ENCODE measurements around the gene VSTM2B. TPM values are rescaled to one million over a fixed set of nuclear protein-coding genes. Genes with fewer than 3 reads are reported as not detected.

Gene VSTM2B
- total RNA-seq, 1 donor from 2014 or later, result not detected

- DNase-seq (ENCODE audit: missing footprints), result peak; percentile 44
- intact Hi-C loops (cut with DNase I), result no loop called here
- no peak for ATAC-seq
Measured at GRCh38 chr19:29510701-29511265, 15.0 kb upstream of the VSTM2B start.

- DNase-seq (ENCODE audit: missing footprints), result no peak
- intact Hi-C loops (cut with DNase I), result no loop called here
- no peak for ATAC-seq
Measured at GRCh38 chr19:29511768-29512167, 14.0 kb upstream of the VSTM2B start.

DNA sequence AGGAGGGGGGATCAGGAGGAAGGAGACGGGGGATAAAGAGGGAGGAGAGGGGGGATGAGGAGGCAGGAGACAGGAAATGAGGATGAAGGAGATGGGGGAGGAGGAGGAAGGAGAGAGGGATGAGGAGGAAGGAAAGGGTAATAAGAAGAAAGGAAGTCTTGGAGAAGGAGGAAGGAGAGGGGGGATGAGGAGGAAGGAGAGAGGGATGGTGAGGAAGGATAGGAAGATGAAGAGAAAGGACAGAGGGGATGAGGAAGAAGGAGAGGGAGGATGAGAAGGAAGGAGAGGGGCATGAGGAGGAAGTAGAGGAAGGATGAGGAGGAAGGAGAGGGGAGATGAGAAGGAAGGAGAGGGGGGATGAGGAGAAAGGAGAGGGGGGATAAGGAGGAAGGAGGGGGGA, 13.0 kb upstream of the VSTM2B start:
- intact Hi-C loops (cut with DNase I), result no loop called here
- ATAC-seq (no peak), DNase-seq (ENCODE audit: missing footprints) (no peak)

GRCh38 chr19:29514525-29515232, 11.1 kb upstream of the VSTM2B start:
- no peak for DNase-seq (ENCODE audit: missing footprints)
- intact Hi-C loops (cut with DNase I), result no loop called here
- no peak for ATAC-seq

DNA sequence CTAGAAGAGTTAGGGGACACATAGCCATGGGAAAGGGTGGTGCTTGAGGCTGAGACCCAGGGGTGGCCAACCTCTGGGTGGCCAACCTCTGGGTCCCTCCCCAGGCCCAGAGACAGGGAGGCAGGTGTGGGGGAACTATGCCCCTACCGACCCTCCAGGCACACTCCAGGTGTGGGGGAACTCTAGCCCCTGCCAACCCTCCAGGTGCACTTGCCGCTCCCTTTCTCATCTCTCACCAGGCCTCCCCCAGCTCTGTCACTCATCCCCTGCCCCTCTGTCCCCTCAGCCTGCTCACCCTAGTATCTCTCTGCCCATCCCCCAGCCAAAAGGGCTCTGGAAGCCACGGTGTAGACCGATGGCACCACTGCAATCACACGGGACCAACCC, 10.6 kb upstream of the VSTM2B start:
- ATAC-seq (no peak), DNase-seq (ENCODE audit: missing footprints) (no peak)
- intact Hi-C loops (cut with DNase I), result no loop called here

DNA sequence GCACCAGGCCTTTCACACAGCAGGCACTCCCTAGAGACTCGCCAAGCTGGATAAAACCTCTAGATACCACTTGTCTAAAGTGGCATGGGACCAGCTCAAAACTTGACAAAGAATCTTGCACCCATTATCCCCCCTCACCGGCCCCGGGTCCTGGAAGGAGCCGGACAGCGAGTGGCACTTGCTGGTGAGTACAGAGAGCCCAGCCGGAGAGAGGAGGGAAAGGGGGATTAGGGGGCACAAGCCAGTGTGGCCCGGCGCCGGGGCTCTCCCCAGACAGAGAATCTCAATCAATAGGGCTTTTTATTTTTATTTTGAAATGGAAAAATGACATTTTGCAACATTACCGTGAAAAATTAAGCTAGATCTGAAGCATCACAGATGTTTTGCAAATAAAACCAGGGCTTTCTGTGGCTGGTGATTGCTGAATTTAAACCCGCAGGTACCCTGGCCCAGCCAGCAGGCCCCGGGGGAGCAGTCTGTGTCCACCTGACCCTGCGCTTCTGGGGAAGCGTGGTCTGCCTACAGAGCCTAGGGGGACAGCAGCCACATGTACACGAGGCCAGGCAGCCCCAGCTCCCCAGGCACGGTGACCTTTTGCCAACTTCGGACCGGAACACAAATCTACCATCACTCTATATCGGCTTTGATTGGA, 10.0 kb upstream of the VSTM2B start:
- ATAC-seq, result no peak
- intact Hi-C loops (cut with DNase I), result no loop called here
- no peak for DNase-seq (ENCODE audit: missing footprints)

DNA sequence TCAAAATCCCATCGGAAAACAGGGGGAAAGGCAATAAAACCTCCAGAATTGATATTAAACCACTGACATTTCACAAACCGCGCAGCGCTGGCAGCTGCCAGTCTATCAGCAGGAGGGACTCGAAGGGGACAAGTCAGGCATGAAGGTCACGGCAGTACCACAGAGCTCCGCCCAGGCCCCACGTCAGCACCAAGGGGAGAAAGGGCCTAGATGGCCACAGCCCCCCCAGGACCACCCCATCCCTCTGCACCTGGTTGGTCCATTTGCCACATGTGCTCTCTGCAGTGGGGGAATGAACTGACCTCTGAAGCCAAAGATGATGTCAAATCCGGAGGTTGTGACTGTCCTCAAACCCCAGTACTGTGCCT, 9.5 kb upstream of the VSTM2B start:
- DNase-seq (ENCODE audit: missing footprints) (no peak), ATAC-seq (no peak)
- intact Hi-C loops (cut with DNase I), result no loop called here

DNA sequence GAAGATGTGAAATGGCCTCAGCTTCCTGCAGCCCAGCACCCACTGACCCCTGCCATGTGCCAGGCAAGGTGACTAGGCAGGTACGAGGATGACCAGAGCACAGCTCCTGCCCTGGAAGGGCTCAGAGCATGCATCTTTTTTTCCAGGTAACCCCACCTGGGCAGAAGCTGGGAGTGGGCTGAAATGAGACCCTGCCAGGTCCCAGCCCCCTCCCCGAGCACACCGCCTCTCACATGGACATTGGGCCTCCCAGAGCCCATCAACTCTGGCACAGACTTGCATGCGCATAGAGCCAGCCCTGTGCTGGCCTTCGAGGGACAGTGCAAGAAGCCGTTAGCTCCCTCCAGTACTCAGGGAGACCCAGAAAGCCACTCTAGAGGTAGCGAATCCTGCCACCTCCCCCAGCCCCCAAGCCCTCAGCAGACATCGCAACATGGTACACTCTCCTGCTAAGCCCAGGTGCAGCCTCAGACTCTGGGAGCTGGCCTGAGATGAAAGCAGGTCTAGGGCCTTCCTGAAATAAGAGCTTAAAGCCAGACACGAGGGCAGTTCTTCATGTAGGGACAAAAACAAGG, 8.9 kb upstream of the VSTM2B start:
- ATAC-seq (no peak), DNase-seq (ENCODE audit: missing footprints) (no peak)
- intact Hi-C loops (cut with DNase I), result no loop called here

DNA sequence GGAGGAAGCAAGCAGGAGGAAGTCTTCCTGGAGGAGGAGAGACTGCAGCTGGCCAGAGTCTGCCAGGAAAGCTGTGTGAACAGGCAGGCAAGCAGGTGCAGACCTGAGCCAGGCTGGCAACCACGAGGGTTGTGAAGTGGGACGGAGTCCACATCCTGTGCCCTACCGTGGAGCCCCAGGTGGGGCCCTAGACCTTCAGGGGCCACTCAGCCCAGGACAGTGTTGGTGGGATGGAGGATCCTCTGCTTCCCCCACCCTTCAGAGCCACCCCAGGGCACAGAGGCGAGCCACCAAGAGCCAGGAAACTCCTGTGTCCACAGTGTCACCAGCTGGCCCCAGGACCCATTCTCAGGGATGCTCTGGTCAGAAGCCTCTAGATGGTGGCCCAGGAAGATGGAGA, 8.4 kb upstream of the VSTM2B start:
- DNase-seq (ENCODE audit: missing footprints), result no peak
- intact Hi-C loops (cut with DNase I), result no loop called here
- ATAC-seq, result no peak

- DNase-seq (ENCODE audit: missing footprints) (no peak), ATAC-seq (no peak)
- intact Hi-C loops (cut with DNase I), result no loop called here
Measured at GRCh38 chr19:29517946-29518345, 7.8 kb upstream of the VSTM2B start.

- ATAC-seq (no peak), DNase-seq (ENCODE audit: missing footprints) (no peak)
- intact Hi-C loops (cut with DNase I), result no loop called here
Measured at GRCh38 chr19:29519146-29519545, 6.6 kb upstream of the VSTM2B start.

- DNase-seq (ENCODE audit: missing footprints) (no peak), ATAC-seq (no peak)
- intact Hi-C loops (cut with DNase I), result no loop called here
Measured at GRCh38 chr19:29519931-29520330, 5.9 kb upstream of the VSTM2B start.

- intact Hi-C loops (cut with DNase I), result no loop called here
- ATAC-seq (no peak), DNase-seq (ENCODE audit: missing footprints) (no peak)
Measured at GRCh38 chr19:29520390-29520789, 5.4 kb upstream of the VSTM2B start.

DNA sequence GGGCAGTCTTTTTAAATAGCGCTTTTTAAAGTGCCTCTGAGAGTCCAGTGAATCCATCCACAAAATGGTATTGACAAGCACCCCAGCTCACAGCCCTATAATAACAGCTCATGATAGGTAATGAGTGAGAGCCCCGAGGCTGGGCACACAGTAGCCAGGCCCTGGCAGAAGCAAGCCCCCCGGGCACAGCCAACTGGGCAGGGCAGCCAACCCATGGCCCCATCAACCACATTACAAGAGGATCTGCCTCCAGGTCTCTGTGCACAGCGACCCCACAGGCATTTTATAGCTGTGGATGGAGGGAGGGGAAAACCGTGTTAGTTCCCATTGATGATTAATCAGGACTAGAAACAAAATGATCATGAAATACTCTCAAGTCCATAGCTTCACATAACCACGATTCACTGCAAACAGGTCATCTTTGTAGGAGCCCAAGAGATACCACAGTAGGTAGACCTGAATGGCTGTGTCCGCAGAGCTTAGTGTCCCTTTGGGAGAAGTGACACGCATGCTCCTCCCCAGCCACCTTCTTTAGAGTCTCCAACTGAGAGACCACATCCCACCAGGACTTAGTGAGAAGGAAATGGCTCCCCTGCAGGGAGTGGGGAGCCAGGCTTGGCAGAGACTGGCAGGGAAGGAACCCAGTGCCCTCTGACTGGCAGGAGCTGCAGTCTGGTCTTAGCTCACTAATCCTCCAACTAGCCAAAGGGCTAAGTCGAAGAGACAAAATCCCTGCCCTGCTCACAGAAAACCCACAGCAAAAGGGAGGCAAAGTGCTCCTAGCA, 4.3 kb upstream of the VSTM2B start:
- intact Hi-C loops (cut with DNase I), result no loop called here
- ATAC-seq, result no peak
- no peak for DNase-seq (ENCODE audit: missing footprints)

DNA sequence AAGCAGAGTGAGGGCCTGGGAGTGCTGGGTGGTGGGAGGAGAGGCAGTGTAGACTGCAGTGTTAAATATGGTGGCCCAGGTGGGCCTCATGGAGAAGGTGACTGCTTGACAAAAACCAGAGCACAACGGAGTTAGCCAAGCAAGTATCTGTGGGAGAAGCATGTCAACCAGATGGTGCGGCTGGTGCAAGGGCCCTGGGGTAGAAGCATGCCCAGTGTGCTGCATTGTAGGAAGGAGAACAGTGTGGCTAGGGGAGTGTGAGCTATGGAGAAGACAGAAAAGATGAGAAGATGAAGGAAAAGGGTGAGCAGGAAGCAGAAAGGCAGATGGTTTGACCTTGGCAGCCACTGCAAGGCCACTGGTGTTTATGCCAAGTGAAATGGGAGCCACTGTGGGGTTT, 2.2 kb upstream of the VSTM2B start:
- ATAC-seq (no peak), DNase-seq (ENCODE audit: missing footprints) (no peak)
- intact Hi-C loops (cut with DNase I), result no loop called here

GRCh38 chr19:29524201-29524911, 1.4 kb upstream of the VSTM2B start:
- DNase-seq (ENCODE audit: missing footprints), result no peak
- intact Hi-C loops (cut with DNase I), result no loop called here
- no peak for ATAC-seq

DNA sequence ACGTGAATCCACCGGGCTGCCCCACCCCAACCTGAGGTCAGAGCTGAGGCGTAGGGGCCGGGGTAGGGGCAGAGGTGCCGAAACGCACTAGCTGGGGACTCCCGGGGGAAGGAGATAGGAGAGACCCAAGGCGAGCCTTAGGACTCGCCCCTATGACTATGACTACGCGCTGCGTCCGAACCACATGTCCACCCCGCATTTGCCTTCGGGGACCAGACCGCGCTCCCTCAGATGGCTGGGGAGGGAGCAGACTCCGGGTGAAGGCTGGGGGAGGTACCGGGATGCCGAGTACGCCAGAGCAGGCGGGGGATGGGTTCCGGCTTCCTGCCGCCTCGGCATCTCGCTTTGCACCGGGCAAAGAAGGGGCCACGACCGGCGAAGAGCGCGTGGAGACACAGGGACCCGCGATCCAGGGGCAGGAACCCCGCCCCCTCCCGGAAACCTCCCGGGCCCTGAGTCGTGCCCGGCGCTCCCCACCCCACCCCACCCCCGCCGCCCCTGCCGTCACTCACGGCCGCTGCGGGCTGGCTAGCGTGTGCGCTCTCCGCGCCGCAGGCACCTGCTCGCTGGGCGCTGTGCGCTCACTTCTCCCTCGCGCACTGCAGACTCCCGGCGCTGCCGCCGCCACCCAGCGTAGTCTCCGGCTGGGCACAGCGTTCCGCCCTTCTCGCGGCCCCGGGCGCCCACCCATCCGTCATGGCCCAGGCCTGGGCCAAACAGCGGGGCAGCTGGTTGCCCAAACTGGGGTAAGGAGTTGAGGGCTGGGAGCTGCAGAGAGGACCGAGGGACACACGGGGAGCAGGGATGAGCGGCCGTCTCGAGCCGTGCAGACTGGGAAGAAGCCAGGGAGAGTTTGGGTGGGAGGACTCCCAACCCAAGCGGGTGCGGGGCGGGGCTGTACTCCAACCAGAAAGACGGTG, 622 bp upstream of the VSTM2B start:
- DNase-seq (ENCODE audit: missing footprints), result no peak
- intact Hi-C loops (cut with DNase I), result no loop called here
- no peak for ATAC-seq

Measured in Right ventricle myocardium inferior (tissue), 1 donor.